Hepatocyte (in vitro differentiated cells): ENCODE data around the gene CLEC14A. TPM values are rescaled to one million over a fixed set of nuclear protein-coding genes. Genes with fewer than 3 reads are reported as not detected.

Experiments used
- DNase-seq: peaks from one replicate; pipeline ENCODE4 v3.0.0-alpha.2; 2016; ENCODE audit warnings: low spot score
- H2AFZ ChIP-seq: fragments of 200-600 bp; sonication (generic); 2 replicates; pipeline ENCODE4 v1.6.0; 2016; ENCODE audit warnings: antibody characterized with exemption, mild to moderate bottlenecking
- H3K27ac ChIP-seq: fragments of 200-600 bp; sonication (generic); 2 replicates; pipeline ENCODE4 v1.5.1; 2016; ENCODE audit warnings: mild to moderate bottlenecking
- H3K27me3 ChIP-seq: fragments of 200-600 bp; sonication (generic); 2 replicates; pipeline ENCODE4 v1.6.1; 2016
- H3K36me3 ChIP-seq: fragments of 200-600 bp; sonication (generic); replicated peaks from 2 replicates; pipeline ENCODE4 v1.5.1; 2016; ENCODE audit warnings: low read depth; ENCODE audit not compliant: insufficient read depth
- H3K4me1 ChIP-seq: fragments of 200-600 bp; sonication (generic); 2 replicates; pipeline ENCODE4 v1.5.1; 2016; ENCODE audit warnings: mild to moderate bottlenecking, moderate library complexity; ENCODE audit not compliant: insufficient read depth
- H3K4me2 ChIP-seq: fragments of 200-600 bp; sonication (generic); 2 replicates; pipeline ENCODE4 v1.6.0; 2016
- H3K4me3 ChIP-seq: fragments of 200-600 bp; sonication (generic); 2 replicates; pipeline ENCODE4 v1.5.1; 2016; ENCODE audit warnings: mild to moderate bottlenecking
- H3K79me2 ChIP-seq: fragments of 200-600 bp; sonication (generic); 2 replicates; pipeline ENCODE4 v1.6.0; 2017; ENCODE audit warnings: mild to moderate bottlenecking
- H3K9me2 ChIP-seq: fragments of 200-600 bp; sonication (generic); replicated peaks from 2 replicates; pipeline ENCODE4 v1.6.0; 2017; ENCODE audit warnings: mild to moderate bottlenecking; ENCODE audit not compliant: insufficient read depth
- H3K9me3 ChIP-seq: fragments of 200-600 bp; sonication (generic); 2 replicates; pipeline ENCODE4 v1.5.1; 2016; ENCODE audit warnings: low read depth, mild to moderate bottlenecking
- H4K20me1 ChIP-seq: fragments of 200-600 bp; sonication (generic); 2 replicates; pipeline ENCODE4 v1.6.0; 2016; ENCODE audit warnings: mild to moderate bottlenecking; ENCODE audit not compliant: insufficient read depth, poor library complexity, severe bottlenecking
- CTCF ChIP-seq: fragments of 200-600 bp; sonication (generic); IDR thresholded peaks from 2 replicates; pipeline ENCODE4 v1.5.1; 2016; ENCODE audit warnings: antibody characterized with exemption, mild to moderate bottlenecking; ENCODE audit not compliant: poor library complexity
- EZH2 ChIP-seq: fragments of 200-600 bp; sonication (generic); IDR thresholded peaks from 2 replicates; pipeline ENCODE4 v1.6.1; 2016; ENCODE audit warnings: antibody characterized with exemption, mild to moderate bottlenecking, borderline replicate concordance
- EZH2phosphoT487 ChIP-seq: fragments of 200-600 bp; sonication (generic); IDR thresholded peaks from one replicate; pipeline ENCODE4 v1.6.1; 2018; ENCODE audit warnings: antibody characterized with exemption, mild to moderate bottlenecking, low read depth, moderate library complexity; ENCODE audit not compliant: unreplicated experiment, severe bottlenecking
- WGBS: methylation state at CpG from one replicate; pipeline ENCODE4 v1.1.6; 2016; ENCODE audit warnings: low lambda C conversion rate; ENCODE audit errors: missing lambda C conversion rate; 5-methylcytosine and 5-hydroxymethylcytosine counted together
- polyA plus RNA-seq: library from polyadenylated mRNA; unstranded; fragments of >200 nt; fragmentation: Nextera tagmentation; extraction: Ambion mirVana; gene quantifications from 2 replicates; pipeline ENCODE4 v1.2.1, GENCODE V29; 2016
- total RNA-seq: library from RNA; depleted of rRNA; stranded (reverse); fragments of >200 nt; gene quantifications from 2 replicates; pipeline ENCODE4 v1.2.3, GENCODE V29; 2014

CLEC14A gene
- total and polyA plus RNA-seq, 2 experiments from 2014 or later = 1.9 to 2.3 TPM

GRCh38 chr14:38291681-38292467, 36.0 kb upstream of the CLEC14A start:
- Histone ChIP-seq H3K27me3 (no peaks in the 10 kb centered on the region), H3K27ac (no peak overlapping the region), H3K4me2 (no peak overlapping the region)

GRCh38 chr14:38290601-38291188, 34.8 kb upstream of the CLEC14A start:
- Histone ChIP-seq H3K36me3 (no peaks in the 10 kb centered on the region), H2AFZ (no peak overlapping the region), H3K9me3 (no peaks in the 10 kb centered on the region), H4K20me1 (no peaks in the 10 kb centered on the region), H3K79me2 (no peaks in the 10 kb centered on the region), H3K27me3 (no peaks in the 10 kb centered on the region), H3K9me2 (no peaks in the 10 kb centered on the region), H3K4me1 (peaks cover 3% of the 10 kb centered on the region), H3K4me2 (no peak overlapping the region), H3K27ac (no peak overlapping the region), H3K4me3 (no peak overlapping the region)
- peak; percentile 17 for DNase-seq
- 30% methylated on average over 5 of the region's 5 CpGs for WGBS
- no peak for TF ChIP-seq EZH2
- no peak for TF ChIP-seq EZH2phosphoT487
- TF ChIP-seq CTCF = no peak

More at GRCh38 chr14:38291681-38292467, 36.0 kb upstream of the CLEC14A start:
- TF ChIP-seq EZH2 (no peak), EZH2phosphoT487 (no peak), CTCF (no peak)
- H3K36me3 ChIP-seq = no peaks in the 10 kb centered on the region
- DNase-seq = no peak
- H2AFZ ChIP-seq = no peak overlapping the region
- no peaks in the 10 kb centered on the region for H3K79me2 ChIP-seq
- no peak overlapping the region for H3K4me3 ChIP-seq
- H4K20me1 ChIP-seq = no peaks in the 10 kb centered on the region
- no peaks in the 10 kb centered on the region for H3K9me3 ChIP-seq
- H3K4me1 ChIP-seq = peaks cover 3% of the 10 kb centered on the region
- no peaks in the 10 kb centered on the region for H3K9me2 ChIP-seq

GRCh38 chr14:38286452-38286851, 30.6 kb upstream of the CLEC14A start:
- Histone ChIP-seq H3K79me2 (no peaks in the 10 kb centered on the region), H3K4me2 (no peak overlapping the region), H3K4me1 (no peaks in the 10 kb centered on the region), H3K9me2 (no peaks in the 10 kb centered on the region), H2AFZ (no peak overlapping the region), H3K9me3 (no peaks in the 10 kb centered on the region), H3K36me3 (no peaks in the 10 kb centered on the region), H3K27me3 (no peaks in the 10 kb centered on the region), H3K27ac (no peak overlapping the region), H4K20me1 (no peaks in the 10 kb centered on the region), H3K4me3 (no peak overlapping the region)
- TF ChIP-seq CTCF = no peak
- TF ChIP-seq EZH2phosphoT487 = no peak
- TF ChIP-seq EZH2 = no peak
- no peak for DNase-seq
